ENCODE results near the gene PHF24.
"Not testable (repeated sequence)": the region's sequence is repeated elsewhere in the genome, so short reads cannot be mapped to it uniquely, and the experiment has no call there.

The PHF24 gene

DNA sequence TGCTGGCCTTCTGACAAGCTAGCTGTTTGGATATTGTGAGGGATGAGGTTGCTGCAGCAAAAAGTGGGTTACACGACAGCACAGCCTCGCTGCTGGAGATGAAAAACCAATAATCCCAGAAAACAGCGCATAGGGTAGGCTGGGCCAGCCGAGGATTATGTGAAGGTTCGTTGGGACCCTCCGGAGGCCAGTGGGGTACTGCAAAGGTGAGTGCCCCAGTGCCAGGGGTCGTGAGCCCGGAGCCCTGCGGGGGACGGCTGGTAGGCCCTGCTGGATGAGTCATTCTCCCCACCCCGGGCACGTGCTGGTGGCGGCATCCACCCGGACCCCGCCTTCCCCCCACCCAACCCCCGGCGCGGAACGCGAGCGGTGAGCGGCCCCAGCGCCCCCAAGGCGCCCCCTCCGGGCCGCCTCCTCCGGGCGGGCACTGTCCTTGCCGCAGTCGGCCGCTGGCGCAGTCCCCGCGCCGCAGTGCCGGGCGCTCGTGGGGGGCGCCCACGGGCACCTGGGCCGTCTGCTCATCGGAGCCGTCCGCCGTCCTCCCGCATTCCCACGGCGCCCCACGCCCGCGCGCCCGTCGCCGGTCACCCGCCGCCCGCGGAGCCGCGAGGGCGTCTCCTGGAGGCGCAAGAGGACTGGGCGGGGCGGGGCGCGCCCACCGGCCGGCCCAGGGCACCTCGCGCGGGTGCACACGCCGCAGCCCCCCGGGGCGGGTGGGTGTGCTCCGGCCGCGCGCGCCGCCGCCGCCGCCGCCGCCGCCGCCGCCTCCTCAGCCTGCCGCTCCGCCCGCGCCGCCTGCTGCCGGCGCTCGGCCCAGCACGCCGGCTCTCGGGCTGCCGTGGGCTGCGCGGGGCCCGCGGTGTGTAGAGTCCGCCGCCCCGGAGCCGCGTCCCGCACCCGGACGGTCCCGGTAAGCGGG lies at the start of gene PHF24:
TSS of gene PHF24 (plus strand) at position 794 of the 919 bp plus-strand sequence. CDS start 13,014 bp downstream, outside the sequence.
- H3K4me3 ChIP-seq (ENCODE audit: low read depth, low read length) = no peak within 1 kb of the TSS
- TF ChIP-seq, protein P1, sequence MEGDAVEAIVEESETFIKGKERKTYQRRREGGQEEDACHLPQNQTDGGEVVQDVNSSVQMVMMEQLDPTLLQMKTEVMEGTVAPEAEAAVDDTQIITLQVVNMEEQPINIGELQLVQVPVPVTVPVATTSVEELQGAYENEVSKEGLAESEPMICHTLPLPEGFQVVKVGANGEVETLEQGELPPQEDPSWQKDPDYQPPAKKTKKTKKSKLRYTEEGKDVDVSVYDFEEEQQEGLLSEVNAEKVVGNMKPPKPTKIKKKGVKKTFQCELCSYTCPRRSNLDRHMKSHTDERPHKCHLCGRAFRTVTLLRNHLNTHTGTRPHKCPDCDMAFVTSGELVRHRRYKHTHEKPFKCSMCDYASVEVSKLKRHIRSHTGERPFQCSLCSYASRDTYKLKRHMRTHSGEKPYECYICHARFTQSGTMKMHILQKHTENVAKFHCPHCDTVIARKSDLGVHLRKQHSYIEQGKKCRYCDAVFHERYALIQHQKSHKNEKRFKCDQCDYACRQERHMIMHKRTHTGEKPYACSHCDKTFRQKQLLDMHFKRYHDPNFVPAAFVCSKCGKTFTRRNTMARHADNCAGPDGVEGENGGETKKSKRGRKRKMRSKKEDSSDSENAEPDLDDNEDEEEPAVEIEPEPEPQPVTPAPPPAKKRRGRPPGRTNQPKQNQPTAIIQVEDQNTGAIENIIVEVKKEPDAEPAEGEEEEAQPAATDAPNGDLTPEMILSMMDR (IDR thresholded peaks at IDR 0.05; ENCODE audit: borderline replicate concordance, insufficient read depth, low read depth, low read length) = no peak

DNA sequence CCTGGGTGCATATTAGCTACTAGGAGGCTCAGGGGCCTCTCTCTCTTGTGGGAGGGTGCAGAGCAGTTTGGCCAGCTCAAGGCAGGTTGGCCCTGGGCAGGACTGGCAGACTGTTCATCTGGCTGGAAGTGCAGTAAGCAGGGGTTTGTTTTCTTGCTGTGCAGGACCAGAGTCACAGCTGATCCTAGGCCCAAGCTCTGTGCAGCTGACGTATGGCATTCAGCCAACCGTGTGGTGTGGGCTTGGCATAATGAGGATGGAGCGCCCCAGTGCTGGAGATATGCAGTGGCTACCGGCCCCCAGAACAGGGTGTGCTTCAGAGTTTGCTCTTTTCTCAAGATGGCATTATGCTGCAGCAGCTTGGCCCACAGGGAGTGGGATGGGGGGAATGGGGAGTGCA lies 31.0 kb upstream of the PHF24 start:
- TF ChIP-seq, protein P1 (IDR thresholded peaks at IDR 0.05; ENCODE audit: borderline replicate concordance, insufficient read depth, low read depth, low read length) = no peak

DNA sequence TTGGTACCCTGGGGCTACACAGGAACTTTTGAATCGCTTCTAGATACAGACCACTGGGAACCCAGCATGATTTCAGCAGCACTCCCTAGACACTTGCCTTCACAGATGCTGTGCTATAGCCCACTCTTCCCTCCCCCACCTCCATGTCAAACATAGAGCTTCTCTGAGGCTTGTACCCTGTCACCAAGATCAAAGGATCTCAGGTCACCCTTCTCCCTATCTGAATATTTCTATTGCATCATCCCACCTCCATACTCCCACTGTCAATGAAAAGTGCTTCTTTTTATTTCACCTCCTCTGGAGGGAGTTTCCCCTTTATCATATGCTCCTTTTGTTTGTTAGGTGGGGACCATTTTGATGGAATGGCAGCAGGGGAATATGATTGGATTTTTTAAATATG lies 29.2 kb upstream of the PHF24 start:
- TF ChIP-seq, protein P1 (IDR thresholded peaks at IDR 0.05; ENCODE audit: borderline replicate concordance, insufficient read depth, low read depth, low read length) = no peak
- no peak overlapping the region for H3K4me3 ChIP-seq (ENCODE audit: low read depth, low read length)

More for the DNA sequence above, 31.0 kb upstream of the PHF24 start:
- H3K4me3 ChIP-seq (ENCODE audit: low read depth, low read length) = no peak overlapping the region

DNA sequence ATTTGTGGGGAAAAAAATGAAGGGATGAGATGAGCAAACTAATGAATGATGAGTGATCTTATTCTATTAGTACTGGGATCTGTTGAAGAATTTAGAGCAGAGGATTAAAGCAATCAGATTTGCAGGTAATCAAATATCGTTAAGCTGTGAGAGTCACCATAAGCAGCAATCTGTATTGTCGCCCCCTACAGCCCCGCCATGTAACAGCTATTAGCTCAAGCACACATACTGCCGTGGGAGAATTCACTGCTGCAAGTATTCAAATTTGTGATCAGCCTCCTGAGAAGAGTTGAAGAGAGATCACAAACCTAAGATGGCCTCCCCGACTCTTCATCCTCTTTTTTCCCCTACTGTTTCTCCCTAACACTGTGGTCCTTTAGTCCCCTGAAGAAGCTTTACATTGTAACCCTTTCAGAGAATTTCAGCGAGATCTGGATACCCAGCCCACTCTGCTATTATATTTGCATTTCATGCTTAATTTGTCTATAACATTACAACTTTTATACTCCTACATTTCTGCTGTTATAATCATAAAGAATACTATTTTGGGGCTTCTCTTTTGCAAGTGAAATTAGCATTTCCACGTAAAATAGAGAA lies 28.5 kb upstream of the PHF24 start:
- TF ChIP-seq, protein P1 (IDR thresholded peaks at IDR 0.05; ENCODE audit: borderline replicate concordance, insufficient read depth, low read depth, low read length) = peak; percentile 67
- H3K4me3 ChIP-seq (ENCODE audit: low read depth, low read length) = no peak overlapping the region

DNA sequence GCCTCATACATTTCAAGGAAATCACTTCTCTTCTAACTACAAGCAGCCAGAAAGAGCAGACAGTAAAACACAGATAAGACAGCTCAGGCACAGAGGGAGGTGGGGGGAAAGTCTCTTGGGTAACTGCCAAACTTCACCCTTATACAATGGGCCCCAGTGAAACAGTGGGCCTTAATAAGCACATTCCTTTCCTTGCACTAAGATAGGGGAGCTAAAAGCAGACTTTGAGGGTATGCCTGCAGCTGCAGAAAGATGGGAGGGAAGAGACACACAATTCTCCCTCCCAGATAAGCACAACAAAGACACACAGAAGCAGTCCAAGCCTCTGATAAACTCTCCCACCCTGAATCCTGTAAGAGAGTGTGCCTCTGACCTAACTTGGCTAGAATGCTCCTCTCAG lies 18.1 kb upstream of the PHF24 start:
- H3K4me3 ChIP-seq (ENCODE audit: low read depth, low read length) = not testable (repeated sequence)

DNA sequence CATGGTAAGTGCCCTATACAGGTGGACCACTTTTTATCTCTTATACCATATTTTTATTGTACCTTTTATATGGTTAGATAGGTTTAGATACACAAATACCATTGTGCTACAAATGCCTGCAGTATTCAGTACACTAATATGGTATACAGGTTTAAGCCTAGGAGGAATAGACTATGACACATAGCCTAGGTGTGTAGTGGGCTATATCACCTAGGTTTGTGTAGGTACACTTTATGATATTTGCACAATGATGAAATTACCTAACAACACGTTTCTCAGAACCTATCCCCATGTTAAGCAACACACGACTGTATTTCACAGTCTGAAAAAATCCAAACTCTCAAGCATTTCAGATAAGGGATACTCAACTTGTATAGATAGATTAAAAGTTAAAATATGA lies 9.6 kb upstream of the PHF24 start:
- TF ChIP-seq, protein P1 (IDR thresholded peaks at IDR 0.05; ENCODE audit: borderline replicate concordance, insufficient read depth, low read depth, low read length) = no peak

DNA sequence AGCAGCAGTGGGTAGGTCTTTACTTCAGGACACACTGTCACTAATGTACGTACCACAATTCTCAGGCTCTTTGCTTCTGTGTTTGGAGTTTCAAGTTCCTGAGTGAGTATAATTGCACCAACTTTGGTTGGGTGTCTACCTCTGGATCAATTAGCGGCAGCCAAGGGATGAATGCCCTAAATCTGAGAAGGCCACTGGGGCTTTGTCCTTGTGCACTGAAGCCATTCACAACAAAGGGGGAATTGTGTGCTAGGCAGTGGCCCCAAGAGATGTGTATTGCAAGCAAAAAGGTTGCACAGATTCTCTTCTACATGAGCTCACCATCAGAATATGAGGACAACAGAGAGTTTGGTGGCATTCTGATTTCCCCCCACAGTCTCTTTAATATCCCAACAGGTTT lies 3.9 kb upstream of the PHF24 start:
- TF ChIP-seq, protein P1 (IDR thresholded peaks at IDR 0.05; ENCODE audit: borderline replicate concordance, insufficient read depth, low read depth, low read length) = no peak

More for the DNA sequence above, 9.6 kb upstream of the PHF24 start:
- no peak overlapping the region for H3K4me3 ChIP-seq (ENCODE audit: low read depth, low read length)

DNA sequence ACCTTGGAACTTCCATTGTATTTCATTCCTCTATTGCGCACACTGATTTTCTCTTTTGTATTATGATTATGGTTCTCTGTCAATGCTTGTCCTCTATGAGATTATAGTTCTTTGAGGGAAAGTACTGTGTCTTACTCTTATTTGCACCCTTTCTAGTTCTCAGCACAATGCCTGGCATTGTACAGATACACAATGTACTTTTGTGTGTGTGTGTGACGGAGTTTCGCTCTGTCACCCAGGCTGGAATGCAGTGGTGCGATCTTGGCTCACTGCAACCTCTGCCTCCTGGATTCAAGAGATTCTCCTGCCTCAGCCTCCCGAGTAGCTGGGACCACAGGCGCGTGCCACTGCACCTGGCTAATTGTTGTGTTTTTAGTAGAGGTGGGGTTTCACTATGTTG lies 2.0 kb upstream of the PHF24 start:
- not testable (repeated sequence) for H3K4me3 ChIP-seq (ENCODE audit: low read depth, low read length)

More for the DNA sequence above, 3.9 kb upstream of the PHF24 start:
- no peak overlapping the region for H3K4me3 ChIP-seq (ENCODE audit: low read depth, low read length)
